Activated CD8-positive, alpha-beta memory T cell treated with anti-CD3 and anti-CD28 coated beads for 48 hours (primary cell): ENCODE data around the gene RBM24.

Experiments
- DNase-seq, 3 experiments: peaks; one replicate each; pipeline ENCODE4 v3.0.0-alpha.2; 2020; ENCODE audit warnings: low read depth in 2 of 3, low spot score in 2 of 3

The RBM24 gene

GRCh38 chr6:17341117-17341805 lies 60.1 kb downstream of the RBM24 start:
- no peak for DNase-seq

GRCh38 chr6:17341891-17342290 lies 60.7 kb downstream of the RBM24 start:
- DNase-seq, result no peak

- no peak for DNase-seq
Observed at GRCh38 chr6:17343215-17343614, 62.1 kb downstream of the RBM24 start.
